ENCODE measurements around the gene PKP4. TPM values are rescaled to one million over a fixed set of nuclear protein-coding genes. Genes with fewer than 3 reads are reported as not detected.

Gene PKP4
- total RNA-seq, 1 experiment from 2014 or later = 52.0 TPM

DNA sequence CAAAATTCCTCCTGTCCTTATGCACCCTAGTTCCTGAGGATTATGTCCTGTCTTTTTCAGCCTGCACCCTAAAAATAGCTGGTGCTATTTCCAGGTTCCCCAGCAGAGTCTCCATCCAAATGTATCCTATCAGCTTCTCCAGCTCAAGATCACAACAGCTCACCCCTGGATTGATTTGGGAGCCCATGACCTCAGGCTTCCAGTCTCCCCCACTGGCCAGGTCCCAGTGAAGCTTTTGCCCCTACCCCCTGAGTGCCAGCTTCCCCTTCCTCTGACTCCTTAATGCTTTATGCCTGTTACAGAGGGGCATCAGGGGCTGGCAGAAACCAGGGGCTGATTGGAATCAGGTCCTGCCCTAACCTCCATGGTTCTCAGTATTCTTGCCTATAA, 261.4 kb downstream of the PKP4 start:
- no peaks in the 10 kb centered on the region for H4K20me1 ChIP-seq (ENCODE audit: control insufficient read depth, insufficient read depth, insufficient read length)

More for the DNA sequence above, 261.4 kb downstream of the PKP4 start:
- TF ChIP-seq CTCF (conservative IDR thresholded peaks at IDR 0.05) = no peak
- no peak overlapping the region for H3K14ac ChIP-seq (ENCODE audit: insufficient read depth, low read length)
- no peak overlapping the region for H4K5ac ChIP-seq (ENCODE audit: insufficient read length, low read depth, low read length)
- H2BK12ac ChIP-seq (ENCODE audit: insufficient read length, low read depth, low read length) = no peak overlapping the region
- H2BK20ac ChIP-seq (ENCODE audit: low read depth, low read length, poor library complexity, severe bottlenecking) = no peak overlapping the region
- H2BK15ac ChIP-seq (ENCODE audit: low read depth, low read length) = no peak overlapping the region
- H3K79me1 ChIP-seq (ENCODE audit: insufficient read depth, low read depth, low read length, poor library complexity, severe bottlenecking) = no peaks in the 10 kb centered on the region
- H3K27me3 ChIP-seq (ENCODE audit: insufficient read depth, low read length) = no peaks in the 10 kb centered on the region
- no peak overlapping the region for H4K91ac ChIP-seq (ENCODE audit: insufficient read length, low read depth, low read length)
- no peak overlapping the region for H3K23ac ChIP-seq (ENCODE audit: insufficient read length, low read depth, low read length)
- H3K36me3 Mint-ChIP-seq (ENCODE audit: insufficient read depth in 1 of 3, low read depth in 3 of 3) = peaks cover 0 to 5% (median 1%) of the 10 kb centered on the region in 3 experiments; a peak in 2 of 7 replicates
- no peak overlapping the region for H3K4me2 ChIP-seq (ENCODE audit: insufficient read depth, insufficient read length, low read length)
- no peak for DNase-seq
- H3K27ac ChIP-seq (ENCODE audit: insufficient read length, low read depth, low read length) = no peak overlapping the region
- H3K4ac ChIP-seq (ENCODE audit: low read depth, low read length) = no peak overlapping the region
- H3K4me1 ChIP-seq (ENCODE audit: insufficient read depth, low read length) = no peaks in the 10 kb centered on the region
- H4K8ac ChIP-seq (replicated peaks; ENCODE audit: insufficient read length, low read depth, low read length) = no peak overlapping the region
- H3K27ac Mint-ChIP-seq = no peak overlapping the region; a peak in 1 of 7 replicates
- no peaks in the 10 kb centered on the region for H3K79me2 ChIP-seq (ENCODE audit: insufficient read depth, low read length)
- peaks cover 3 to 6% of the 10 kb centered on the region in 2 experiments; a peak in 4 of 5 replicates for H3K9me3 Mint-ChIP-seq
- no peak overlapping the region for H3K4me3 Mint-ChIP-seq
- no peak overlapping the region for H3T11ph ChIP-seq (ENCODE audit: low read length)
- no peak overlapping the region for H3K9ac ChIP-seq (ENCODE audit: extremely low read depth, insufficient read length, low read length)
- H3K9me3 ChIP-seq (ENCODE audit: control insufficient read depth, low read depth, low read length) = no peaks in the 10 kb centered on the region
- H3K27me3 Mint-ChIP-seq (ENCODE audit: low read depth) = peaks cover 2% of the 10 kb centered on the region
- no peaks in the 10 kb centered on the region for H3K23me2 ChIP-seq (ENCODE audit: insufficient read length, low read depth, low read length, poor library complexity, severe bottlenecking)
- H3K18ac ChIP-seq (ENCODE audit: insufficient read length, low read depth, low read length) = no peak overlapping the region
- H2BK120ac ChIP-seq (ENCODE audit: low read depth, low read length, poor library complexity, severe bottlenecking) = no peak overlapping the region
- H3K56ac ChIP-seq (ENCODE audit: insufficient read length, low read depth, low read length) = no peak overlapping the region
- no peak overlapping the region for H2AFZ ChIP-seq (ENCODE audit: low read length)
- no peak overlapping the region for H2BK5ac ChIP-seq (ENCODE audit: insufficient read length, low read length)
- H2AK5ac ChIP-seq (ENCODE audit: insufficient read length, low read length) = no peak overlapping the region
- H3K4me1 Mint-ChIP-seq = peaks cover 6 to 12% of the 10 kb centered on the region in 2 experiments
